ENCODE measurements around the gene ANO1. TPM values are rescaled to one million over a fixed set of nuclear protein-coding genes. Genes with fewer than 3 reads are reported as not detected.

ANO1 gene
- total RNA-seq, 1 experiment from 2014 or later = 10.9 TPM

DNA sequence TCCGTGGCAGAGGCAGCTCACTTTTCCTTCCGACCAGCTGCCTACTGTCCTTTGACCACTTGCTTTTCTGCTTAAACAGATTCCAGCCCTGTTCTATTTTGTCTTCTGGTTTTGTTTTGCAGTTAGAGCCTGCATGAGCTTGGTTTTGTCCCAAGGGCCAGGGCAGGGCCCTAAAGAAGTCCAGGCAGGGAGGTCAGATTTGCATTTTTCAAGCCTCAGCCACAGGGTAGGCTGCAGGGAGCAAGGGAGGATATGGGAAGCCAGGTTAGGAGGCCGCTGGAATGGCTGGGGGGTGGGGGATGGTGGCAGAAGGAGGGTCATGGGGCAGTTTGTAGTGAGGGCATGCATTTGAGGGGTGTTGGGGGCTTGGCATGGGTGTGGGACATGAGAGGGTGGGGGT lies 148.1 kb downstream of the ANO1 start:
- Histone ChIP-seq H2BK120ac (ENCODE audit: low read depth, low read length, poor library complexity, severe bottlenecking) (no peak overlapping the region), H3K18ac (ENCODE audit: insufficient read length, low read depth, low read length) (no peak overlapping the region), H3K79me2 (ENCODE audit: insufficient read depth, low read length) (no peaks in the 10 kb centered on the region), H3K4ac (ENCODE audit: low read depth, low read length) (no peak overlapping the region), H3K23ac (ENCODE audit: insufficient read length, low read depth, low read length) (no peak overlapping the region), H3K56ac (ENCODE audit: insufficient read length, low read depth, low read length) (no peak overlapping the region), H4K91ac (ENCODE audit: insufficient read length, low read depth, low read length) (no peak overlapping the region), H4K8ac (replicated peaks; ENCODE audit: insufficient read length, low read depth, low read length) (no peak overlapping the region), H2BK15ac (ENCODE audit: low read depth, low read length) (no peak overlapping the region), H2AFZ (ENCODE audit: low read length) (no peak overlapping the region), H4K20me1 (ENCODE audit: control insufficient read depth, insufficient read depth, insufficient read length) (no peaks in the 10 kb centered on the region), H3K9me3 (ENCODE audit: control insufficient read depth, low read depth, low read length) (no peaks in the 10 kb centered on the region), H3K4me1 (ENCODE audit: insufficient read depth, low read length) (no peaks in the 10 kb centered on the region), H2BK12ac (ENCODE audit: insufficient read length, low read depth, low read length) (no peak overlapping the region), H3K14ac (ENCODE audit: insufficient read depth, low read length) (no peak overlapping the region), H3K27ac (ENCODE audit: insufficient read length, low read depth, low read length) (no peak overlapping the region), H4K5ac (ENCODE audit: insufficient read length, low read depth, low read length) (no peak overlapping the region), H3K79me1 (ENCODE audit: insufficient read depth, low read depth, low read length, poor library complexity, severe bottlenecking) (no peaks in the 10 kb centered on the region), H2AK5ac (ENCODE audit: insufficient read length, low read length) (no peak overlapping the region), H2BK20ac (ENCODE audit: low read depth, low read length, poor library complexity, severe bottlenecking) (no peak overlapping the region), H3K9ac (ENCODE audit: extremely low read depth, insufficient read length, low read length) (no peak overlapping the region), H2BK5ac (ENCODE audit: insufficient read length, low read length) (no peak overlapping the region), H3T11ph (ENCODE audit: low read length) (no peak overlapping the region), H3K23me2 (ENCODE audit: insufficient read length, low read depth, low read length, poor library complexity, severe bottlenecking) (no peaks in the 10 kb centered on the region), H3K27me3 (ENCODE audit: insufficient read depth, low read length) (no peaks in the 10 kb centered on the region), H3K4me2 (ENCODE audit: insufficient read depth, insufficient read length, low read length) (no peak overlapping the region)
- peaks cover 16 to 17% of the 10 kb centered on the region in 2 experiments for H3K4me1 Mint-ChIP-seq
- no CpG with 5 or more reads among the region's 3 CpGs for WGBS (ENCODE audit: extremely low coverage, insufficient read length, low lambda C conversion rate)
- no peak overlapping the region for H3K4me3 Mint-ChIP-seq
- TF ChIP-seq CTCF (conservative IDR thresholded peaks at IDR 0.05) = no peak
- no peaks in the 10 kb centered on the region; the same call in 1 of the 2 replicates for H3K27me3 Mint-ChIP-seq (ENCODE audit: low read depth)
- H3K9me3 Mint-ChIP-seq = no peaks in the 10 kb centered on the region; a peak in 1 of 5 replicates
- peak overlapping the region in 2 of 3 experiments; percentile 75 to 86; a peak in 3 of 7 replicates for H3K27ac Mint-ChIP-seq
- peak; percentile 52 for DNase-seq
- no peaks in the 10 kb centered on the region for H3K36me3 Mint-ChIP-seq (ENCODE audit: insufficient read depth in 1 of 3, low read depth in 3 of 3)

Measured in H9 (cell line).